GM12865 (cell line): ENCODE measurements around the gene HOXA13.

Experiments used
- DNase-seq: peaks from one replicate; pipeline ENCODE4 v3.0.0; 2010; ENCODE audit warnings: low read depth
- H3K4me3 ChIP-seq: 2 replicates; pipeline ENCODE4 v1.5.1; 2011; ENCODE audit warnings: mild to moderate bottlenecking, low read depth, low read length, control low read depth
- CTCF ChIP-seq: IDR thresholded peaks from 2 replicates; pipeline ENCODE4 v1.5.1; 2011; ENCODE audit warnings: low read length, control low read depth, low read depth, inconsistent platforms; ENCODE audit not compliant: insufficient read depth; ENCODE audit errors: missing control alignments

HOXA13 gene

GRCh38 chr7:27200761-27201579, 1.1 kb upstream of the HOXA13 start:
- no peak for TF ChIP-seq CTCF
- no peak for DNase-seq
- 0 out of 2 replicates have a peak overlapping the region, but pooled peaks have one; percentile 30 for H3K4me3 ChIP-seq

GRCh38 chr7:27198871-27199801, 755 bp downstream of the HOXA13 start:
- no peak for DNase-seq
- TF ChIP-seq CTCF, result no peak
- H3K4me3 ChIP-seq, result no peak overlapping the region

- H3K4me3 ChIP-seq, result no peak overlapping the region
- no peak for TF ChIP-seq CTCF
Observed at GRCh38 chr7:27198138-27198841, 1.6 kb downstream of the HOXA13 start.

GRCh38 chr7:27197137-27198042, 2.5 kb downstream of the HOXA13 start:
- DNase-seq, result no peak
- TF ChIP-seq CTCF, result no peak

More at GRCh38 chr7:27198138-27198841, 1.6 kb downstream of the HOXA13 start:
- DNase-seq, result no peak

GRCh38 chr7:27196287-27196767, 3.6 kb downstream of the HOXA13 start:
- DNase-seq, result peak; percentile 82
- peak; percentile 76 for TF ChIP-seq CTCF
- H3K4me3 ChIP-seq, result no peak overlapping the region

More at GRCh38 chr7:27197137-27198042, 2.5 kb downstream of the HOXA13 start:
- H3K4me3 ChIP-seq, result no peak overlapping the region
